HG02884 (cell line): Measurements from ENCODE around the gene WDR82.
A peak's percentile ranks its signal among the peaks of the same experiment; 100 is the strongest.

Experiments
- ATAC-seq: cut with Tn5 transposase; IDR thresholded peaks from one replicate; pipeline ENCODE4 v1.9.1; 2021; ENCODE audit warnings: mild to moderate bottlenecking, moderate library complexity; ENCODE audit not compliant: unreplicated experiment

WDR82 gene

GRCh38 chr3:52278510-52279069 is at the start of gene WDR82:
Gene WDR82 (minus strand): TSS chr3:52278649. CDS start chr3:52278361, 288 bp downstream.
- ATAC-seq: peak; percentile 80

- ATAC-seq: no peak
These were observed 49.2 kb upstream of the WDR82 start for GRCh38 chr3:52327486-52328290.

- no peak for ATAC-seq
These were observed 48.5 kb upstream of the WDR82 start for GRCh38 chr3:52326976-52327375.

- ATAC-seq: no peak
These were observed 47.2 kb upstream of the WDR82 start for GRCh38 chr3:52325686-52326085.

GRCh38 chr3:52324676-52325075 is 46.2 kb upstream of the WDR82 start:
- no peak for ATAC-seq

GRCh38 chr3:52323526-52324295 is 45.3 kb upstream of the WDR82 start:
- no peak for ATAC-seq

GRCh38 chr3:52322466-52322865 is 44.0 kb upstream of the WDR82 start:
- no peak for ATAC-seq

GRCh38 chr3:52321481-52321880 is 43.0 kb upstream of the WDR82 start:
- ATAC-seq: no peak

GRCh38 chr3:52319921-52320595 is 41.6 kb upstream of the WDR82 start:
- no peak for ATAC-seq

GRCh38 chr3:52318186-52318816 is 39.9 kb upstream of the WDR82 start:
- no peak for ATAC-seq

- no peak for ATAC-seq
These were observed 39.0 kb upstream of the WDR82 start for GRCh38 chr3:52317208-52318000.

- ATAC-seq: no peak
These were observed 37.7 kb upstream of the WDR82 start, which contains the start of gene DNAH1 for GRCh38 chr3:52315977-52316764. Gene DNAH1 (plus strand): TSS chr3:52316319. CDS start chr3:52322443, 6,124 bp downstream.

- no peak for ATAC-seq
These were observed 36.6 kb upstream of the WDR82 start for GRCh38 chr3:52315006-52315405.

GRCh38 chr3:52314489-52314888 is 36.0 kb upstream of the WDR82 start:
- no peak for ATAC-seq

GRCh38 chr3:52313774-52314188 is 35.3 kb upstream of the WDR82 start:
- peak; percentile 82 for ATAC-seq

GRCh38 chr3:52313188-52313773 is 34.8 kb upstream of the WDR82 start:
- ATAC-seq: no peak

GRCh38 chr3:52311576-52312119 is 33.2 kb upstream of the WDR82 start:
- ATAC-seq: no peak

GRCh38 chr3:52310861-52311575 is 32.6 kb upstream of the WDR82 start:
- peak; percentile 39 for ATAC-seq
